Left ventricle myocardium superior (tissue), 1 donor: ENCODE results near the gene TLL1. TPM values are rescaled to one million over a fixed set of nuclear protein-coding genes. Genes with fewer than 3 reads are reported as not detected.

Source experiments
- ATAC-seq: fragments of 200-7000 bp; cut with Tn5 transposase; one replicate; pipeline ENCODE4 v1.9.1; 2020; ENCODE audit warnings: mild to moderate bottlenecking, moderate library complexity
- DNase-seq: peaks from one replicate; pipeline ENCODE4 v3.0.0-alpha.2; 2020
- intact Hi-C: fragments of 100-400 bp; cut with micrococcal nuclease; formaldehyde crosslinking; loops from one replicate; pipeline ENCODE4 v1.11.0; 2022
- total RNA-seq: library from RNA; stranded (reverse); fragmentation: NEBNext Ultra II Directional; extraction: Animal tissue kit (Norgen Biotek cat#: 25700); gene quantifications from one replicate; pipeline ENCODE4 v1.2.1, GENCODE V29; 2021
- donor health status: DM: no; HTN: yes; CAD: no; lungs with severe emphysema.

TLL1 gene
- total RNA-seq, 1 donor from 2014 or later = 0.74 TPM

- DNase-seq (no peak), ATAC-seq (no peak)
- intact Hi-C loops = no loop called here
Observed at GRCh38 chr4:165965503-165965902, 92.5 kb downstream of the TLL1 start.

GRCh38 chr4:165966833-165967232 lies 93.8 kb downstream of the TLL1 start:
- DNase-seq (no peak), ATAC-seq (no peak)
- intact Hi-C loops = no loop called here

GRCh38 chr4:165967486-165967885 lies 94.4 kb downstream of the TLL1 start:
- DNase-seq (no peak), ATAC-seq (no peak)
- intact Hi-C loops = no loop called here

DNA sequence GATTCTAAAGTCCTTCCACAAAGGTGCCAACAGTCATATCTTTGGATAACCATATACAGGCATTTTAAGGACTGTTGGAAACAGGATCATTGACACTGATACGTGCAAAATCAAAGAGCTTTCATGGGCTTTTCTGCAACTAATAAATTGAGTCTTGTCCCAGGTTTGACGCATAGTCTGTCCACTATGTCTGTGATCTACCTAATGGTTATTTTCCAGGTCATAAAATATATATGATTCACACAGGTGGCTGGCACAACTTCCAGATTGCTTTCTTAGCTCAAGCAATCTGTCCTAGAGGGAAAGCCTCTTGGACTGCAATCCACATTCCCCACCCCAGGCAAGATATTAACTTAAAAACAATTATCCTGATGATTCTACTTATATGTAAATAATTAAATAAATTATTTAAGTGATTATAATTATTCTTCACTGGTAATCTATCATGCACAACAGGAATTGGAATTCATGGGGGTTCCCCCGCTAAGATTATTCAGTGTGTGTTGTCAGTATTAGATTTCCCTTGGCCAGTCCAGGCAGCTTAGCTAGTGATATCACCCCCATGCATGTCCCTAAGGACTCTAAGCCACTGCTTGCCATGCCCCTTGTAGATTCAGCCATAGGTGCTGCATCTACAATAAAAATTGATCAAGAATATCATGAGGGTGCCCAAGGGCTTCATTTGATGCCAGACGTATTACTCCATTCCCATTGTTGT lies 97.8 kb downstream of the TLL1 start:
- DNase-seq (no peak), ATAC-seq (no peak)
- intact Hi-C loops = no loop called here

GRCh38 chr4:165971446-165971845 lies 98.4 kb downstream of the TLL1 start:
- DNase-seq (no peak), ATAC-seq (no peak)
- intact Hi-C loops = no loop called here

DNA sequence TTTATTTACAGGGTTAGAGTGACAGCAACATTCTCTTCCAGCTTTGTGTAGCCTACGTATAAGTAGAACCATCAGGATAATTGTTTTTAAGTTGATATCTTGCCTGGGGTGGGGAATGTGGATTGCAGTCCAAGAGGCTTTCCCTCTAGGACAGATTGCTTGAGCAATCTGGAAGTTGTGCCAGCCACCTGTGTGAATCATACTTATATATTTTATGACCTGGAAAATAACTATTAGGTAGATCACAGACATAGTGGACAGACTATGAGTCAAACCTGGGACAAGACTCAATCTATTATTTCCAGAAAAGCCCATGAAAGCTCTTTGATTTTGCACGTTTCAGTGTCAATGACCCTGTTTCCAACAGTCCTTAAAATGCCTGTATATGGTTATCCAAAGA lies 98.9 kb downstream of the TLL1 start:
- intact Hi-C loops = no loop called here
- ATAC-seq = no peak

GRCh38 chr4:165972747-165973146 lies 99.7 kb downstream of the TLL1 start:
- ATAC-seq = no peak
- no peak for DNase-seq
- intact Hi-C loops = no loop called here

More for the DNA sequence above, 98.9 kb downstream of the TLL1 start:
- no peak for DNase-seq

- no peak for ATAC-seq
- intact Hi-C loops = no loop called here
- DNase-seq = no peak
Observed at GRCh38 chr4:165982934-165983333, 109.9 kb downstream of the TLL1 start.

GRCh38 chr4:165986956-165987698 lies 114.1 kb downstream of the TLL1 start:
- intact Hi-C loops = no loop called here
- DNase-seq (no peak), ATAC-seq (no peak)

DNA sequence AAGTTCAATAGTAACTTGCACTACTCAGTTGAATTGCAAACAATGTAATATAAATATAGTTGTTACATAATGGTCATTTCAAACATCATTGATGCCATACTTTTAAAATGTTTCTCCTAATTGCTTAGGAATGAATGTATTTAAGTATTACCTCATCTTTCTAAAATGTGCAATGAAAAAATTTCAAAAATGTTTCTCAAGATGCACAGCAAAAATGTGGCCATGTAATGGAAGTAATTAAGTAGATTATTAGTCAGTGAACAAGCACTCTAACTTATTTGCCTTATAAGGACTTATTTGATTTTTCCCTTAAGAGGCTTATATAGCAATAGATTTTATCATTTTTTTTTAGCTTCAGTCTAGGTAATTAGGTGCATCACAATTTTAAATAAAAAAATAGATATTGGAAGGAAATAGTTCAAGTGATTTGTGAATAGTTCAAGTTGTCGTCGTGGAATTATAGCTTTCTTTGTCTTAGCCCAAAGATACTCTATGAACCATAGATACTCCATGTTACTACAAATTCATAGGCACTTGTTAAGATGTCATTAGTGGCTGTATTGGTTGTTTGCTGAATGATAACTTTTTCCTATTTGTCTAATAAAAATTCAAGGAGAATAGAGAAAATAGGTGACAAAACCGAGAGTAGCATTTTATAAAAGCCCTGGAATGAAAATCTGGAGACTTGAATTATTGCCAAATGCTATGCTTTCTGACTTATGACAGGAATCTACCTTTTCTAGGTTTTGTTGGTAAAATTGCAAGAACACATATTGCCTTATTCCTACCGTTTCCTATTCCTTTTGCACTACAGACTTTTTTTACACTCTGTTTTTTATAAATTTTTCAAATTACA lies 118.5 kb downstream of the TLL1 start:
- no peak for DNase-seq
- no peak for ATAC-seq
- intact Hi-C loops = no loop called here

DNA sequence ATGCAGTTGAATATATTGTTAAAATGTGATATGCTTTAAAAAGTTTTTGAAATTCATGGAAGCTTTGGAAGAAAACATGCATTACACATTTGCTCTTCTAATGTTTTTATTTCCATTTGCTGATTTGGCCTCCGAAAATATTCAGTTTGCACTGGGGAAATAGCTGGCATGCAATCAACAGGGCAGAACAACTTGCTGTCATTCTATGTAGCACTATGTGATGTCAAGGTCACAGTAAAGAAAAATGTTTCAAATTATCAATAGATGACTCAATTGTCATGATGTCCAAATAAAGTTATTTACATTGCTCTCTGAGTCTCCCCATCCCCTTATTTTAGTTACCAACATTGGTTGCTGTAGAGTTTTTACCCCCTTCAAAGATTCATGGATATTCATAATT lies 119.2 kb downstream of the TLL1 start:
- no peak for ATAC-seq
- intact Hi-C loops = no loop called here
- DNase-seq = no peak

- intact Hi-C loops = no loop called here
- no peak for DNase-seq
- ATAC-seq = no peak
Observed at GRCh38 chr4:165994701-165995100, 121.7 kb downstream of the TLL1 start.

GRCh38 chr4:166003811-166004210 lies 130.8 kb downstream of the TLL1 start:
- DNase-seq = no peak
- ATAC-seq = no peak
- intact Hi-C loops = no loop called here

DNA sequence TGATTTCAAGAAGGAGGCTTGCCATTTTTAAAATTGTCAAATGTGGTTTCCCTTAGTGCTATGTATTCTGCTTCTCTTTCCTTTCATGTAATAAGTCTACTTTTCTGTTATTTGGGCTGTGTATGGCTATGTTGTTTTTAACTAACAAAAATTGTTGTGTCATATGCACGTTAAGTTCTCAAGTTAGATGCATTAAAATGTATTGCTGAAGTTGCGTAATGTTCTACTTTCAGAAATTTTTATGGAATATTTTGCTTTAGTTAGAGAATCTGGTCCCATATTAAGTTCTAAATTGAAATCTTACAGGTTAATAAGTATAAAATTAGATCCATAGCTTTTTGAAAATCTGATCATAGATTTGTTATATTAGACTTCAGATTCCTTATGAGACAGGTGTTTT lies 133.2 kb downstream of the TLL1 start:
- DNase-seq (no peak), ATAC-seq (no peak)
- intact Hi-C loops = no loop called here

- intact Hi-C loops = no loop called here
- no peak for ATAC-seq
- no peak for DNase-seq
Observed at GRCh38 chr4:166008510-166008909, 135.5 kb downstream of the TLL1 start.

GRCh38 chr4:166012129-166013030 lies 139.3 kb downstream of the TLL1 start:
- no peak for ATAC-seq
- intact Hi-C loops = no loop called here

DNA sequence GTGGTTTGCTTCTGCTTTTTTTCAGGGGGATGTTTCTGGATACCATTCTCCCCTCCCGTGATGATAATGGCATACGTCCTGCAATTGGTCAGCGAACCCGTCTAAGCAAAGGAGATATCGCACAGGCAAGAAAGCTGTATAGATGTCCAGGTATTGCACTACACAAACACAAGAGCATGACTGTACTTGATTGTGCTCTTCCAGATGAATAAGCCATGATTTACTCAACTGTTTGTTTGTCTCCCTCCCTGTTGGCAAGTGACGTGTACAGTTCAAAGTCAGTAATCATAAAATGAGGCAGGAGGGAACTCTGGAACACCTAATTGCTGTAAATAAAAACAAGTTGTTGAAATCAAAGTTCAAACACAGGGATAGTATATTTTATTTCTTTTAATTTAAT lies 141.4 kb downstream of the TLL1 start:
- ATAC-seq = no peak
- DNase-seq = no peak
- intact Hi-C loops = no loop called here

More at GRCh38 chr4:166012129-166013030, 139.3 kb downstream of the TLL1 start:
- no peak for DNase-seq

- intact Hi-C loops = no loop called here
- DNase-seq (no peak), ATAC-seq (no peak)
Observed at GRCh38 chr4:166017804-166018203, 144.8 kb downstream of the TLL1 start.
